ENCODE results near the gene SLC2A4RG. TPM values are rescaled to one million over a fixed set of nuclear protein-coding genes. Genes with fewer than 3 reads are reported as not detected.

SLC2A4RG gene
- total and polyA plus RNA-seq, 2 donors (not counting 3 experiments of a cell fraction or from before 2014, with no cell fraction given) = 41.7 to 69.4 TPM

DNA sequence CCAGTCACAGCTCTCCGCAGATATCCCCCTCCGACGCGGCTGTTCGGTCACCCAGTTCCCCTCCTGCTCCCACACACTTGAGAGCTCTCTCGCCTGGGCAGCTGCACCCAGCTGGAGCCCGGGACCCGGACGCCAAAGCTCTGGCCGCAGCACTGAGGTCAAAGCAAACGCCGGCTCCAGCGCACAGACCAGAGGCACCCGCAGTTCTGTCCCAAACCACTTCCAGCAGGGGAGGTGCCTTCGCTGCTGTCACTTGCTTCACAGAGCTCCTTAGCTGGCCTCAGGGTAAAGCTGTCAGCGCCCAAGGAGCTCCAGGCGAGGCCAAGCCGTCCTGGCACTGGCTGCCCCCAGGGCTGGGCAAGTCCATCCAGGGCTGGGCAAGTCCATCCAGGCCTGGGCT is 27.9 kb downstream of the SLC2A4RG start:
- FAIRE-seq (no peak), DNase-seq (ENCODE audit: low read depth, low spot score) (no peak)
- H3K27ac ChIP-seq (ENCODE audit: insufficient read depth, low read depth, low read length) = no peak overlapping the region
- CTCF ChIA-PET = interaction anchor here (1.5 to 2.1 kb wide), 2 partner anchors 8 to 19 kb away, joined by 9 to 12 read pairs; no protein-coding TSS in a partner anchor
- no peaks in the 10 kb centered on the region for H3K4me1 ChIP-seq (ENCODE audit: control insufficient read depth, extremely low read depth, insufficient read depth, low read length)
- no peak overlapping the region for H2AFZ ChIP-seq (ENCODE audit: low read depth, low read length)
- H3K9ac ChIP-seq (replicated peaks; ENCODE audit: extremely low read depth, insufficient read depth, low read length) = no peak overlapping the region
- H3K9me1 ChIP-seq (replicated peaks; ENCODE audit: control insufficient read depth, extremely low read depth, insufficient read depth, low read length) = no peaks in the 10 kb centered on the region
- POLR2A ChIA-PET = no interaction called here
- no peaks in the 10 kb centered on the region for H3K27me3 ChIP-seq (ENCODE audit: control insufficient read depth in 2 of 2, insufficient read depth in 2 of 2, low read length in 2 of 2)
- TF ChIP-seq POLR2A (IDR thresholded peaks at IDR 0.05; ENCODE audit: low read depth, low read length) = no peak
- TF ChIP-seq EZH2 (IDR thresholded peaks at IDR 0.05; ENCODE audit: borderline replicate concordance, low read depth, low read length, severe bottlenecking) = no peak
- TF ChIP-seq FOS (IDR thresholded peaks at IDR 0.05; ENCODE audit: borderline replicate concordance, insufficient read depth, low read length) = no peak
- TF ChIP-seq JUN (IDR thresholded peaks at IDR 0.05; ENCODE audit: borderline replicate concordance, insufficient read depth, insufficient read length, low read depth) = no peak
- TF ChIP-seq, protein P1, sequence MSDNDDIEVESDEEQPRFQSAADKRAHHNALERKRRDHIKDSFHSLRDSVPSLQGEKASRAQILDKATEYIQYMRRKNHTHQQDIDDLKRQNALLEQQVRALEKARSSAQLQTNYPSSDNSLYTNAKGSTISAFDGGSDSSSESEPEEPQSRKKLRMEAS (IDR thresholded peaks at IDR 0.05; ENCODE audit: insufficient read depth, insufficient read length) = no peak
- TF ChIP-seq, protein P2, sequence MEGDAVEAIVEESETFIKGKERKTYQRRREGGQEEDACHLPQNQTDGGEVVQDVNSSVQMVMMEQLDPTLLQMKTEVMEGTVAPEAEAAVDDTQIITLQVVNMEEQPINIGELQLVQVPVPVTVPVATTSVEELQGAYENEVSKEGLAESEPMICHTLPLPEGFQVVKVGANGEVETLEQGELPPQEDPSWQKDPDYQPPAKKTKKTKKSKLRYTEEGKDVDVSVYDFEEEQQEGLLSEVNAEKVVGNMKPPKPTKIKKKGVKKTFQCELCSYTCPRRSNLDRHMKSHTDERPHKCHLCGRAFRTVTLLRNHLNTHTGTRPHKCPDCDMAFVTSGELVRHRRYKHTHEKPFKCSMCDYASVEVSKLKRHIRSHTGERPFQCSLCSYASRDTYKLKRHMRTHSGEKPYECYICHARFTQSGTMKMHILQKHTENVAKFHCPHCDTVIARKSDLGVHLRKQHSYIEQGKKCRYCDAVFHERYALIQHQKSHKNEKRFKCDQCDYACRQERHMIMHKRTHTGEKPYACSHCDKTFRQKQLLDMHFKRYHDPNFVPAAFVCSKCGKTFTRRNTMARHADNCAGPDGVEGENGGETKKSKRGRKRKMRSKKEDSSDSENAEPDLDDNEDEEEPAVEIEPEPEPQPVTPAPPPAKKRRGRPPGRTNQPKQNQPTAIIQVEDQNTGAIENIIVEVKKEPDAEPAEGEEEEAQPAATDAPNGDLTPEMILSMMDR (IDR thresholded peaks at IDR 0.05; ENCODE audit: extremely low read depth in 1 of 2, insufficient read depth in 1 of 2, low read depth in 1 of 2, low read length in 2 of 2) = no peak
- TF ChIP-seq GATA2 (IDR thresholded peaks at IDR 0.05; ENCODE audit: insufficient read depth, insufficient read length, low read depth, low read length) = no peak
- TF ChIP-seq MYC (IDR thresholded peaks at IDR 0.05; ENCODE audit: low read depth, low read length) = no peak
- no peak for TF ChIP-seq POLR2AphosphoS5 (IDR thresholded peaks at IDR 0.05; ENCODE audit: insufficient read depth, low read depth, low read length)
- no peak overlapping the region for H3K4me2 ChIP-seq (ENCODE audit: insufficient read depth, low read length)
- H3K36me3 ChIP-seq (ENCODE audit: control insufficient read depth in 2 of 2, extremely low read depth in 1 of 2, insufficient read depth in 2 of 2, low read length in 2 of 2) = no peaks in the 10 kb centered on the region
- dilution Hi-C loops (cut with MboI; ENCODE audit: extremely low pct_ligation_motif_present, low sequenced_read_pairs) = no loop called here
- no peaks in the 10 kb centered on the region for H3K9me3 ChIP-seq (replicated peaks; ENCODE audit: control insufficient read depth, insufficient read depth, low read length)
- BruUV-seq (replicated peaks) = no TSS peak
- no peak overlapping the region for H3K4me3 ChIP-seq (replicated peaks in 1 of 3; ENCODE audit: insufficient read depth in 1 of 3, low read depth in 1 of 3, low read length in 3 of 3)
- intact Hi-C loops (cut with micrococcal nuclease) = no loop called here
- H3K79me2 ChIP-seq (ENCODE audit: control insufficient read depth, insufficient read depth, low read length) = no peaks in the 10 kb centered on the region
- H4K20me1 ChIP-seq (replicated peaks; ENCODE audit: control insufficient read depth, extremely low read depth, insufficient read depth, low read length) = no peaks in the 10 kb centered on the region
